HG02798 (cell line): Measurements from ENCODE around the gene KIR2DL3.
"Not testable (repeated sequence)": the region's sequence is repeated elsewhere in the genome, so short reads cannot be mapped to it uniquely, and the experiment has no call there.

ENCODE experiments used
- ATAC-seq: cut with Tn5 transposase; IDR thresholded peaks from one replicate; pipeline ENCODE4 v1.9.1; 2021; ENCODE audit warnings: mild to moderate bottlenecking; ENCODE audit not compliant: unreplicated experiment, poor library complexity

KIR2DL3 gene

GRCh38 chr19:54786091-54786723 lies 47.9 kb downstream of the KIR2DL3 start:
- ATAC-seq: not testable (repeated sequence)

DNA sequence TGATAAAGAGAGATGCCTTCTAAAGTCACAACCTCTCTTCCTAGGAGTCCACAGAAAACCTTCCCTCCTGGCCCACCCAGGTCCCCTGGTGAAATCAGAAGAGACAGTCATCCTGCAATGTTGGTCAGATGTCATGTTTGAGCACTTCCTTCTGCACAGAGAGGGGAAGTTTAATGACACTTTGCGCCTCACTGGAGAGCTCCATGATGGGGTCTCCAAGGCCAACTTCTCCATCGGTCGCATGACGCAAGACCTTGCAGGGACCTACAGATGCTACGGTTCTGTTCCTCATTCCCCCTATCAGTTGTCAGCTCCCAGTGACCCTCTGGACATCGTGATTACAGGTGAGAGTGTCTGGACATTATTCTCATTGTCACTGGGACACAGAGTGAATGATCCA lies 49.8 kb downstream of the KIR2DL3 start:
- not testable (repeated sequence) for ATAC-seq

DNA sequence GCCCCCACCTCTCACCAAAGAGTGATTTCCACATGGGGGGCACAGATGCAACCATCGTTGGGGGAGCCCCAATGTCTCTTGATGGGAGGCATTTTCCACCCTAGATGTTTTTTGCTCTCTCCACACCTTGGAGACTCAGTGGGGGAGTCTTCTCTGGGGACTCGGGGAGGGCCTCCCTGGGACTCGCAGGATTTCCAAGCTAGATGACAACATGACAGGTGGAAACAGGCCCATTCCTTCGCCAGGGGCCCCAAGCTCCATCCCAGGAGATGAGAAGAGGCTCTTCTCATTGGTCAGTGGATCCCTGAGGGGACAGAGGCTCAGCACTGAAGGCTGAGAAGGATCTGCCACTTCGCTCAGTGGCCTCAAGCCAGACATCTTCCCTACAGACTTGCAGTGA lies 52.4 kb downstream of the KIR2DL3 start:
- ATAC-seq: no peak

- no peak for ATAC-seq
Measured at GRCh38 chr19:54791476-54791875, 53.2 kb downstream of the KIR2DL3 start.

DNA sequence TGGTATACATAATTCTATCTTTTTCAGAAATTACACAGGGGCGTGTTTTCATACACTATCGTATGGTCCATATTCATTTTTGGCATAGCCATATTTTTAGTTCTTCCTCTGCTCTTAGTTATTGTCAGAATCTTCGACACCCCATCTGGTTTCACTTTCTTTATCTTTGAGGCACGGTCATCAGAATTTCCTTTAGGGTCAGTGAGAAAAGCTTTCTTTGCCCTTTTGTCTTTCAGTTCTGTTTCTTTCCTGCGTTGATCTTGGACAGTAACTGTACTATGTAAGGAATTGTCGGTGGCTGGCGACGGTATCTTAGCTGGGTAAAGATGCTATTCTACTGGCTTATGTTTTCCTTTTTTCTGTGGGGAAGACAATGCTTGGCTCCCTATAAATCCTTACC lies 54.5 kb downstream of the KIR2DL3 start:
- no peak for ATAC-seq

DNA sequence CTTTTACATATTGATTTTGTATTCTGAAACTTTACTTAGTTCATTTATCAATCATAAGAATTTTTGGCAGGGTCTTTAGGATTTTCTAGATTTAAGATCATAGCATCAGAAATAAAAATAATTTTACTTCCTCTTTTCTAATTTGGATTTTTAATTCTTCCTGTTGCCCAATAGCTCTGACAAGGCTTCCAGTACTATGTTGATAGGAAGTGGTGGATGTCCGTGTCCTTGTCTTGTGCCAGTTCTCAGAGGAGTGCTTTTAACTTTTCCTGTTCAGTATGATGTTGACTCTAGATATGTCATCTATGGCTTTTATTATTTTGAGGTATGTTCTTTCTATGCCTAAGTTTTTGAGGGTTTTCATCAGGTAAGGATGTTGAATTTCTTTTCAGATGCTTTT lies 57.4 kb downstream of the KIR2DL3 start:
- no peak for ATAC-seq
